ENCODE data around the gene CNIH1. TPM values are rescaled to one million over a fixed set of nuclear protein-coding genes. Genes with fewer than 3 reads are reported as not detected.
A peak's percentile ranks its signal among the peaks of the same experiment; 100 is the strongest.

Gene CNIH1
- total RNA-seq, 1 donor, result 220 TPM

GRCh38 chr14:54480830-54481562 is 39.8 kb upstream of the CNIH1 start:
- H3K4me2 ChIP-seq (ENCODE audit: insufficient read depth, low read length), result no peak overlapping the region

DNA sequence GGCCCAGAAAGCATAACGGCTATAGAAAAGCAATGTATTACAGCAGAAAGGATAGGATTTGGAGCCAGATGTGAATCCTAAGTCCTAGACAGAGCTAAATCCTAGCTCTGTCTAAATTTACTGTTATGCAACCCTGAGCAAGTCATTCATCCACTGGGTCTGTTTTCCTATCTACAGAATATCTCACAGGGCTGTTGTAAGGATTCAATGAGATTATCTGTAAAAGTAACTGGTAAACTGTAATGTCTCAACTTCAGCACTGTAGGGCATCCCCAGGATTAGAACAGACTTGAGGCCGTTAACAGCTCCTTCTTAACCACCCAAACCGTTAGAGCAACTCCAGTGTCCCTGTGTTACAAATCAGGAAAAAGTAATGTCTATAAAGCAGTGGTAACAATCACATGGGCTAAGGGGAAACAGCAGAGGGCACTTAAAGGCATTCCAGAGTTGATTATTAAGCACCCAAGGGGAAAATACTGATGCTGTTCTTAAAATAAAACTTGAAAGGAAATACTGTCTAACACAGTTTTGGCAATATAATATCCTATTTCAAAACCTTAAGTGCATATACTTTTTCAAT is 37.6 kb upstream of the CNIH1 start:
- Histone ChIP-seq H4K20me1 (ENCODE audit: insufficient read depth, low read length) (peaks cover 4% of the 10 kb centered on the region), H3K79me2 (ENCODE audit: insufficient read depth, low read length) (peaks cover 42% of the 10 kb centered on the region)
- no peak for DNase-seq (ENCODE audit: insufficient read length, low spot score, missing footprints)

More at GRCh38 chr14:54480830-54481562, 39.8 kb upstream of the CNIH1 start:
- Histone ChIP-seq H4K20me1 (ENCODE audit: insufficient read depth, low read length) (peaks cover 4% of the 10 kb centered on the region), H3K4me1 (ENCODE audit: insufficient read depth, low read length) (peaks cover 29% of the 10 kb centered on the region), H3K4me3 (ENCODE audit: insufficient read depth, low read length) (no peak overlapping the region), H3K79me2 (ENCODE audit: insufficient read depth, low read length) (peaks cover 63% of the 10 kb centered on the region), H3K27ac (ENCODE audit: low read depth, low read length) (peak overlapping the region; percentile 40), H3K27me3 (ENCODE audit: insufficient read depth, low read length) (no peaks in the 10 kb centered on the region), H2AFZ (ENCODE audit: low read length) (no peak overlapping the region), H3K36me3 (ENCODE audit: insufficient read depth, low read length) (peaks cover 33% of the 10 kb centered on the region), H3K9me3 (ENCODE audit: low read depth, low read length) (no peaks in the 10 kb centered on the region)
- TF ChIP-seq, protein P1, sequence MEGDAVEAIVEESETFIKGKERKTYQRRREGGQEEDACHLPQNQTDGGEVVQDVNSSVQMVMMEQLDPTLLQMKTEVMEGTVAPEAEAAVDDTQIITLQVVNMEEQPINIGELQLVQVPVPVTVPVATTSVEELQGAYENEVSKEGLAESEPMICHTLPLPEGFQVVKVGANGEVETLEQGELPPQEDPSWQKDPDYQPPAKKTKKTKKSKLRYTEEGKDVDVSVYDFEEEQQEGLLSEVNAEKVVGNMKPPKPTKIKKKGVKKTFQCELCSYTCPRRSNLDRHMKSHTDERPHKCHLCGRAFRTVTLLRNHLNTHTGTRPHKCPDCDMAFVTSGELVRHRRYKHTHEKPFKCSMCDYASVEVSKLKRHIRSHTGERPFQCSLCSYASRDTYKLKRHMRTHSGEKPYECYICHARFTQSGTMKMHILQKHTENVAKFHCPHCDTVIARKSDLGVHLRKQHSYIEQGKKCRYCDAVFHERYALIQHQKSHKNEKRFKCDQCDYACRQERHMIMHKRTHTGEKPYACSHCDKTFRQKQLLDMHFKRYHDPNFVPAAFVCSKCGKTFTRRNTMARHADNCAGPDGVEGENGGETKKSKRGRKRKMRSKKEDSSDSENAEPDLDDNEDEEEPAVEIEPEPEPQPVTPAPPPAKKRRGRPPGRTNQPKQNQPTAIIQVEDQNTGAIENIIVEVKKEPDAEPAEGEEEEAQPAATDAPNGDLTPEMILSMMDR (IDR thresholded peaks at IDR 0.05; ENCODE audit: extremely low read depth, low read depth, low read length), result no peak
- no peak for DNase-seq (ENCODE audit: insufficient read length, low spot score, missing footprints)

GRCh38 chr14:54475911-54476310 is 34.7 kb upstream of the CNIH1 start:
- peaks cover 13% of the 10 kb centered on the region for H3K4me1 ChIP-seq (ENCODE audit: insufficient read depth, low read length)
- H3K79me2 ChIP-seq (ENCODE audit: insufficient read depth, low read length), result peaks cover 15% of the 10 kb centered on the region
- no peak overlapping the region for H3K4me3 ChIP-seq (ENCODE audit: insufficient read depth, low read length)
- no peak overlapping the region for H3K4me2 ChIP-seq (ENCODE audit: insufficient read depth, low read length)
- no peak overlapping the region for H2AFZ ChIP-seq (ENCODE audit: low read length)
- DNase-seq (ENCODE audit: insufficient read length, low spot score, missing footprints), result no peak
- peaks cover 40% of the 10 kb centered on the region for H3K36me3 ChIP-seq (ENCODE audit: insufficient read depth, low read length)
- H3K27ac ChIP-seq (ENCODE audit: low read depth, low read length), result peak overlapping the region; percentile 27
- TF ChIP-seq, protein P1 (IDR thresholded peaks at IDR 0.05; ENCODE audit: extremely low read depth, low read depth, low read length), result no peak
- no peaks in the 10 kb centered on the region for H3K27me3 ChIP-seq (ENCODE audit: insufficient read depth, low read length)
- no peaks in the 10 kb centered on the region for H3K9me3 ChIP-seq (ENCODE audit: low read depth, low read length)
- peaks cover 2% of the 10 kb centered on the region for H4K20me1 ChIP-seq (ENCODE audit: insufficient read depth, low read length)

More for the DNA sequence above, 37.6 kb upstream of the CNIH1 start:
- H3K4me1 ChIP-seq (ENCODE audit: insufficient read depth, low read length), result peaks cover 28% of the 10 kb centered on the region
- TF ChIP-seq, protein P1 (IDR thresholded peaks at IDR 0.05; ENCODE audit: extremely low read depth, low read depth, low read length), result no peak
- H3K4me2 ChIP-seq (ENCODE audit: insufficient read depth, low read length), result no peak overlapping the region
- no peaks in the 10 kb centered on the region for H3K9me3 ChIP-seq (ENCODE audit: low read depth, low read length)
- no peaks in the 10 kb centered on the region for H3K27me3 ChIP-seq (ENCODE audit: insufficient read depth, low read length)
- H3K4me3 ChIP-seq (ENCODE audit: insufficient read depth, low read length), result no peak overlapping the region
- H3K36me3 ChIP-seq (ENCODE audit: insufficient read depth, low read length), result peaks cover 34% of the 10 kb centered on the region
- H3K27ac ChIP-seq (ENCODE audit: low read depth, low read length), result peak overlapping the region; percentile 3
- H2AFZ ChIP-seq (ENCODE audit: low read length), result no peak overlapping the region

DNA sequence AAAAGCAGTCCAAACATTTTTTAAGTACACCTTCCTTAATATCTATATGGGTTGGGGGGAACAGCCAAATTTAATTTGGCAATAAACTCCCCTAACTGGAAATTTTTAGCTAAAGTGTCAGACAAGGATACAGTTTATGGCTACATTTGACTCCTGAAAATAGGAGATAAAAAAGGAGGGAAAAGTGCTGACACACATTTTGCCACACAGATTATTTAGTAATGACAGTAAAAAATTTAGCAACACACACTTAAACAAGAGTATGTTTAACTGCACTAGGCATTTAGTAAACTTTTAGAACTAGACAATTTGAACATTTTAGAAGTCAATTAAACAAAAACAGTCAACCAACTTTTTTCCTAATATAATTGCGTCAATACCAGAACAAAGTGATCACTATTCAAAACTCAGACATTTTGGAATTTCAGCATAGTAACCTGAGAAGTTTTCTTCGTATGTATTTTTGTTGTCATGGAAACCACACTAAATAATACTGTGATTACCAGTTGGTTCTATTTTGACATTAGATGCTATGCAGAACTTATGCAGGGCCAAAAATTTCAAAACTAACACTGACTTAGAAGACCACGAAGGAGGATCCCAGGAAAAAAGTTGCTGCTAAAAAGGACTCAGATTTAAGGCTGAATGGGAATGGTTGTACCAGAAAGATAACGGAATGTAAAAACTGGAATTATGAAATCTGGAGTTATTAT is 34.2 kb upstream of the CNIH1 start:
- Histone ChIP-seq H3K4me2 (ENCODE audit: insufficient read depth, low read length) (no peak overlapping the region), H3K79me2 (ENCODE audit: insufficient read depth, low read length) (peaks cover 11% of the 10 kb centered on the region), H2AFZ (ENCODE audit: low read length) (no peak overlapping the region), H3K4me1 (ENCODE audit: insufficient read depth, low read length) (peaks cover 14% of the 10 kb centered on the region), H3K9me3 (ENCODE audit: low read depth, low read length) (no peaks in the 10 kb centered on the region), H3K27ac (ENCODE audit: low read depth, low read length) (peak overlapping the region; percentile 31), H3K4me3 (ENCODE audit: insufficient read depth, low read length) (no peak overlapping the region), H4K20me1 (ENCODE audit: insufficient read depth, low read length) (peaks cover 2% of the 10 kb centered on the region), H3K27me3 (ENCODE audit: insufficient read depth, low read length) (no peaks in the 10 kb centered on the region), H3K36me3 (ENCODE audit: insufficient read depth, low read length) (peaks cover 36% of the 10 kb centered on the region)
- no peak for DNase-seq (ENCODE audit: insufficient read length, low spot score, missing footprints)
- TF ChIP-seq, protein P1 (IDR thresholded peaks at IDR 0.05; ENCODE audit: extremely low read depth, low read depth, low read length), result no peak
